Measurements from ENCODE around the gene CEMP1.

DNA sequence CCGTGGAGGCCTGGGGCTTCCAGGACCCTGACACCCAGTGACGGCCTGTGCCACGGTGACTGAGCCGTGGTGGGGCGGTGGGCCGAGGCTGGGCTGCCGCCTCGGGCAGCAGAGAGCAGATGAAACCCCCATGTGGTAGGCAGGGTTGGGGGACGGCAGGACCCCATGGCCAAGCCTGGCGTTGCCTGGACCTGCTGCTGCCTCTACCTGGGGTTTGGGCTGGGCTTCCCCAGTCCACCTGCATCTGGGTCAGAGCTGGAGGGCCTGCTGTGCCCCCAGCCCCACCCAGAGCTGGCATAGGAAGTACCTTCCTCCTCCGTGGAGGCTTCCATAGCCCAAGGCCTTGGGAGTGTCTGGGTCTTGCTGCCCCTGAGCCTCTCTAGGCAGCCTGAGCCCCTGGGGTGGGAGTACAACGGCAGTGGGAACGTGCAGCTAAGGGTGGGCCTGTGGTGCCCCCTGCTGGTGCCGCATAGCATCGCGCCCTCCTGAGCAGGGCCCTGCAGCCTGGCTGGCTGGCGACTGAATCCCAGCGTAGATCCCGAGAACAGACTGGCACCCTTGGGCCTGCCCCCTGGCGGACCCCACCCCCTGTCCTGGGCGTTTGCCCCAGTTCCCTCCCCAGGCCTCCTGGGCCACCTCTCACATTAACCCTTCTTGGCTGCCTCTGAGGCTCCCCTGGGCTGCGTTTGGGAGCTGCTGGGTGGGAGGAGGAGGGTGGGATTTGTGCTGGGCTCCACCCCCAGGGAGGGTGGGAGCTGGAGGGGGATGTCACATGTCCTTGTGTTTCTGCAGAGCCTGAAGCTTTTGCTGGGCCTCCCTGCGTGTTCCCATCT is 30.1 kb downstream of the CEMP1 start:
- no peak for TF ChIP-seq POLR2A (IDR thresholded peaks at IDR 0.05)
- TF ChIP-seq POLR2AphosphoS5 (IDR thresholded peaks at IDR 0.05), result no peak
- TF ChIP-seq, protein P1, sequence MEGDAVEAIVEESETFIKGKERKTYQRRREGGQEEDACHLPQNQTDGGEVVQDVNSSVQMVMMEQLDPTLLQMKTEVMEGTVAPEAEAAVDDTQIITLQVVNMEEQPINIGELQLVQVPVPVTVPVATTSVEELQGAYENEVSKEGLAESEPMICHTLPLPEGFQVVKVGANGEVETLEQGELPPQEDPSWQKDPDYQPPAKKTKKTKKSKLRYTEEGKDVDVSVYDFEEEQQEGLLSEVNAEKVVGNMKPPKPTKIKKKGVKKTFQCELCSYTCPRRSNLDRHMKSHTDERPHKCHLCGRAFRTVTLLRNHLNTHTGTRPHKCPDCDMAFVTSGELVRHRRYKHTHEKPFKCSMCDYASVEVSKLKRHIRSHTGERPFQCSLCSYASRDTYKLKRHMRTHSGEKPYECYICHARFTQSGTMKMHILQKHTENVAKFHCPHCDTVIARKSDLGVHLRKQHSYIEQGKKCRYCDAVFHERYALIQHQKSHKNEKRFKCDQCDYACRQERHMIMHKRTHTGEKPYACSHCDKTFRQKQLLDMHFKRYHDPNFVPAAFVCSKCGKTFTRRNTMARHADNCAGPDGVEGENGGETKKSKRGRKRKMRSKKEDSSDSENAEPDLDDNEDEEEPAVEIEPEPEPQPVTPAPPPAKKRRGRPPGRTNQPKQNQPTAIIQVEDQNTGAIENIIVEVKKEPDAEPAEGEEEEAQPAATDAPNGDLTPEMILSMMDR (IDR thresholded peaks at IDR 0.05), result peak in 3 of 4 experiments; percentile 97 to 100 (median 98)
- no peak for TF ChIP-seq EP300 (IDR thresholded peaks at IDR 0.05)

Data from gastroesophageal sphincter (tissue), 3 donors.